GM12872 (cell line): Measurements from ENCODE around the gene SEMA6A.

Experiments
- CTCF ChIP-seq: IDR thresholded peaks from 3 replicates; pipeline ENCODE4 v1.5.1; 2011; ENCODE audit warnings: low read depth, mild to moderate bottlenecking, low read length, moderate library complexity; ENCODE audit not compliant: insufficient read depth

The SEMA6A gene

GRCh38 chr5:116612431-116612830 lies 37.8 kb upstream of the SEMA6A start:
- no peak for TF ChIP-seq CTCF

- no peak for TF ChIP-seq CTCF
These were observed 30.9 kb upstream of the SEMA6A start for GRCh38 chr5:116605310-116606070.

GRCh38 chr5:116604805-116605204 lies 30.2 kb upstream of the SEMA6A start:
- no peak for TF ChIP-seq CTCF

GRCh38 chr5:116600876-116601275 lies 26.3 kb upstream of the SEMA6A start:
- no peak for TF ChIP-seq CTCF

GRCh38 chr5:116598911-116599310 lies 24.3 kb upstream of the SEMA6A start:
- TF ChIP-seq CTCF: no peak

- TF ChIP-seq CTCF: no peak
These were observed 20.9 kb upstream of the SEMA6A start for GRCh38 chr5:116595498-116595897.

- TF ChIP-seq CTCF: no peak
These were observed 18.7 kb upstream of the SEMA6A start for GRCh38 chr5:116593340-116593739.

GRCh38 chr5:116585227-116585626 lies 10.6 kb upstream of the SEMA6A start:
- TF ChIP-seq CTCF: no peak
